HCT116 (cell line): ENCODE measurements around the gene SCN8A. TPM values are rescaled to one million over a fixed set of nuclear protein-coding genes. Genes with fewer than 3 reads are reported as not detected.

ENCODE experiments used
- ATAC-seq: fragments of 200-7000 bp; cut with Tn5 transposase; 2 replicates; pipeline ENCODE4 v1.9.1; 2020; ENCODE audit warnings: mild to moderate bottlenecking, moderate library complexity
- BruUV-seq: library from RNA; stranded (reverse); fragments of 400-500 nt; replicated peaks from 2 replicates; lab custom pipeline; 2021; lab: Mats Ljungman, UMichigan
- CTCF ChIA-PET: fragments of 300-600 bp; sonication (Branson Sonifier 250); formaldehyde crosslinking; loops from one replicate; lab custom pipeline; 2021; ENCODE audit warnings: antibody characterized with exemption; lab: Charles Lee
- POLR2A ChIA-PET: fragments of 300-600, 350-600 bp; sonication (Branson Sonifier 250); formaldehyde crosslinking; loops from one replicate; lab custom pipeline; 2021; ENCODE audit warnings: antibody characterized with exemption; lab: Charles Lee
- RAD21 ChIA-PET, 2 experiments: fragments of 300-600 bp; sonication (Branson Sonifier 250); formaldehyde crosslinking; loops; one replicate each; lab custom pipeline; 2023; ENCODE audit warnings: low total read pairs in 2 of 2; ENCODE audit not compliant: uncharacterized antibody in 2 of 2, unreplicated experiment in 2 of 2, low non-redundant PET in 1 of 2; lab: Charles Lee
- DNase-seq: peaks from one replicate; pipeline ENCODE4 v3.0.0-alpha.2; 2010; ENCODE audit warnings: low read depth, low spot score
- H2AFZ ChIP-seq: fragments of 200-600 bp; shearing (Covaris generic), sonication (generic); 2 replicates; pipeline ENCODE4 v1.6.1; 2017; ENCODE audit warnings: low read depth, mixed run types, mixed read lengths, antibody characterized with exemption, low read length; ENCODE audit not compliant: poor library complexity, severe bottlenecking
- H3K27ac ChIP-seq: 2 replicates; pipeline ENCODE4 v1.5.1; 2012; ENCODE audit warnings: low read depth, low read length
- H3K27me3 ChIP-seq: fragments of 200-600 bp; sonication (generic); 2 replicates; pipeline ENCODE4 v1.6.1; 2016; ENCODE audit warnings: mixed run types, low read length, mixed read lengths; ENCODE audit not compliant: insufficient read depth
- H3K36me3 ChIP-seq, 2 experiments: fragments of 200-500 bp in 1 of 2; fragments of 200-600 bp in 1 of 2; sonication (Bioruptor generic) in 1 of 2; sonication (generic) in 1 of 2; 2 replicates each; pipeline versions ENCODE4 v1.5.1 to v1.6.1; 2014 to 2016; ENCODE audit warnings: low read length in 2 of 2, inconsistent platforms in 1 of 2, mixed read lengths in 1 of 2, mixed run types in 1 of 2; ENCODE audit not compliant: insufficient read depth in 2 of 2, control insufficient read depth in 1 of 2
- H3K4me1 ChIP-seq, 2 experiments: fragments of 200-600 bp in 1 of 2; sonication (generic) in 1 of 2; 2 replicates each; pipeline versions ENCODE4 v1.5.1 to v1.6.1; 2012 to 2017; ENCODE audit warnings: low read length in 2 of 2, inconsistent platforms in 1 of 2, mild to moderate bottlenecking in 1 of 2, mixed read lengths in 1 of 2, mixed run types in 1 of 2, moderate library complexity in 1 of 2; ENCODE audit not compliant: insufficient read depth in 2 of 2, control insufficient read depth in 1 of 2
- H3K4me2 ChIP-seq: fragments of 200-600 bp; sonication (generic); 2 replicates; pipeline ENCODE4 v1.6.1; 2017; ENCODE audit warnings: mixed run types, low read length, mixed read lengths
- H3K4me3 ChIP-seq, 2 experiments: fragments of 200-600 bp in 1 of 2; sonication (generic) in 1 of 2; replicated peaks in 1 of 2; 2 replicates each; pipeline ENCODE4 v1.5.1; 2011 to 2016; ENCODE audit warnings: low read length in 2 of 2, control low read depth in 1 of 2, low read depth in 1 of 2, mild to moderate bottlenecking in 1 of 2, mixed read lengths in 1 of 2, mixed run types in 1 of 2
- H3K79me2 ChIP-seq: fragments of 200-600 bp; sonication (generic); 2 replicates; pipeline ENCODE4 v1.6.1; 2017; ENCODE audit warnings: mild to moderate bottlenecking, mixed run types, low read length, moderate library complexity, mixed read lengths; ENCODE audit not compliant: insufficient read depth
- H3K9ac ChIP-seq: fragments of 200-600 bp; sonication (generic); 2 replicates; pipeline ENCODE4 v1.6.1; 2016; ENCODE audit warnings: low read length, mixed read lengths
- H3K9me2 ChIP-seq: fragments of 200-600 bp; sonication (generic), shearing (Covaris generic); 2 replicates; pipeline ENCODE4 v1.6.1; 2017; ENCODE audit warnings: mixed run types, mild to moderate bottlenecking, moderate library complexity; ENCODE audit not compliant: insufficient read depth
- H3K9me3 ChIP-seq, 2 experiments: fragments of 200-500 bp in 1 of 2; fragments of 200-600 bp in 1 of 2; sonication (Bioruptor generic) in 1 of 2; sonication (generic) in 1 of 2; 2 replicates each; pipeline ENCODE4 v1.6.1; 2014 to 2017; ENCODE audit warnings: low read length in 2 of 2, mixed read lengths in 2 of 2, inconsistent platforms in 1 of 2, low read depth in 1 of 2, mild to moderate bottlenecking in 1 of 2, mixed run types in 1 of 2, moderate library complexity in 1 of 2; ENCODE audit not compliant: control insufficient read depth in 1 of 2, insufficient read depth in 1 of 2
- H4K20me1 ChIP-seq: fragments of 200-600 bp; sonication (generic), shearing (Covaris generic); 2 replicates; pipeline ENCODE4 v1.6.1; 2017; ENCODE audit warnings: mixed run types, mild to moderate bottlenecking, moderate library complexity; ENCODE audit not compliant: insufficient read depth
- CBX3 ChIP-seq: IDR thresholded peaks from 2 replicates; pipeline ENCODE4 v1.6.1; 2012; ENCODE audit warnings: low read depth
- ELF1 ChIP-seq: IDR thresholded peaks from 2 replicates; pipeline ENCODE4 v1.6.1; 2012; ENCODE audit warnings: low read depth, borderline replicate concordance
- EZH2 ChIP-seq: fragments of 200-600 bp; sonication (generic); IDR thresholded peaks from 2 replicates; pipeline ENCODE4 v1.6.1; 2017; ENCODE audit warnings: antibody characterized with exemption, mixed run types
- EZH2phosphoT487 ChIP-seq: fragments of 200-600 bp; IDR thresholded peaks from 2 replicates; pipeline ENCODE4 v1.6.1; 2018; ENCODE audit warnings: antibody characterized with exemption, borderline replicate concordance
- FOSL1 ChIP-seq: IDR thresholded peaks from 2 replicates; pipeline ENCODE4 v1.6.1; 2012; ENCODE audit warnings: low read depth
- JUND ChIP-seq: IDR thresholded peaks from 2 replicates; pipeline ENCODE4 v1.6.1; 2012
- POLR2A ChIP-seq: IDR thresholded peaks from 2 replicates; pipeline ENCODE4 v1.7.0; 2011; ENCODE audit warnings: borderline replicate concordance; ENCODE audit not compliant: insufficient read depth, insufficient read length; ENCODE audit errors: extremely low read depth
- POLR2AphosphoS5 ChIP-seq: IDR thresholded peaks from 2 replicates; pipeline ENCODE4 v1.6.1; 2011; ENCODE audit warnings: mild to moderate bottlenecking, low read depth, low read length, moderate library complexity
- RAD21 ChIP-seq: IDR thresholded peaks from 2 replicates; pipeline ENCODE4 v1.6.1; 2012; ENCODE audit warnings: low read depth, mild to moderate bottlenecking
- SIN3A ChIP-seq: IDR thresholded peaks from 2 replicates; pipeline ENCODE4 v1.6.1; 2012; ENCODE audit warnings: low read depth
- TCF7L2 ChIP-seq: IDR thresholded peaks from 2 replicates; pipeline ENCODE4 v1.7.0; 2011; ENCODE audit warnings: borderline replicate concordance, inconsistent platforms; ENCODE audit not compliant: insufficient read depth, insufficient read length; ENCODE audit errors: extremely low read depth
- ZFX ChIP-seq: fragments of 450-650 bp; IDR thresholded peaks from 2 replicates; pipeline ENCODE4 v1.6.1; 2017
- ZNF274 ChIP-seq: fragments of 200-500 bp; sonication (Bioruptor generic); IDR thresholded peaks from 2 replicates; pipeline ENCODE4 v1.6.1; 2014; ENCODE audit warnings: mild to moderate bottlenecking, low read depth, low read length, inconsistent platforms
- intact Hi-C: fragments of 100-400 bp; cut with micrococcal nuclease; formaldehyde crosslinking; loops from 2 replicates; pipeline ENCODE4 v1.10.0; 2022
- total RNA-seq: library from RNA; stranded (reverse); gene quantifications from one replicate; pipeline ENCODE4 v1.2.1, GENCODE V29; 2021; ENCODE audit not compliant: unreplicated experiment
- TF ChIP-seq, protein P1 (sequence below), 3 experiments: fragments of 200-600 bp in 1 of 3; sonication (generic) in 1 of 3; IDR thresholded peaks in 2 of 3; conservative IDR thresholded peaks in 1 of 3; 2 replicates each; pipeline ENCODE4 v1.5.1; 2012 to 2017; ENCODE audit warnings: low read depth in 2 of 3, low read length in 2 of 3, antibody characterized with exemption in 1 of 3, borderline replicate concordance in 1 of 3, control low read depth in 1 of 3, mild to moderate bottlenecking in 1 of 3, mixed read lengths in 1 of 3, mixed run types in 1 of 3, moderate library complexity in 1 of 3; ENCODE audit not compliant: insufficient read depth in 1 of 3

SCN8A gene
- total RNA-seq, 1 experiment from 2014 or later = 7.1 TPM

DNA sequence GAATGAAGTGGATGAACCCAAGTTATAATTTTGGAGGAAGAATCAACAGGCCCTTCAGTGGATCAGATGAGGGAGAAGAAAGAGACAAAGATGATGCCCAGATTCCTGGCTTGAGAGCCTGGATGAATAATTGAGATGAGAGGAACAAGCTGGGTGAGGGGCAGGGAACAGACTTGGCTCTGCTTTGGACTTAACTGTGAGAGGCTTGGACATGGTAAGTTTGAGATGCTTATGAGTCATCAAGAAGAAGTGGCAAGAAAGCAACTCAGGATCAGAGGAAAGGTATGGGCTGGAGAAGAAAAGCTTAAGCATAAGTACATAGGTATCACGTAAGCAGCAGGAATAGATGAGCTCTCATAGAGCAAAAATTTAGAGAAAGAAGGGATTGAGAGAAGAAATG, 202.2 kb downstream of the SCN8A start:
- H3K27me3 ChIP-seq = no peaks in the 10 kb centered on the region

More for the DNA sequence above, 202.2 kb downstream of the SCN8A start:
- DNase-seq (no peak), ATAC-seq (no peak)
- H3K27ac ChIP-seq = no peak overlapping the region
- H3K9me3 ChIP-seq = no peaks in the 10 kb centered on the region
- BruUV-seq = no TSS peak
- no peak overlapping the region for H3K4me2 ChIP-seq
- RAD21 ChIA-PET = no interaction called here
- H3K79me2 ChIP-seq = no peaks in the 10 kb centered on the region
- no peak overlapping the region for H3K4me3 ChIP-seq
- no peaks in the 10 kb centered on the region for H3K9me2 ChIP-seq
- intact Hi-C loops = no loop called here
- no peak for TF ChIP-seq ZNF274
- TF ChIP-seq CBX3 = no peak
- TF ChIP-seq EZH2 = no peak
- TF ChIP-seq JUND = no peak
- no peak for TF ChIP-seq POLR2A
- no peak for TF ChIP-seq ELF1
- no peak for TF ChIP-seq TCF7L2
- TF ChIP-seq FOSL1 = no peak
- no peak for TF ChIP-seq RAD21
- no peak for TF ChIP-seq SIN3A
- no peak for TF ChIP-seq EZH2phosphoT487
- no peak for TF ChIP-seq ZFX
- TF ChIP-seq, protein P1, sequence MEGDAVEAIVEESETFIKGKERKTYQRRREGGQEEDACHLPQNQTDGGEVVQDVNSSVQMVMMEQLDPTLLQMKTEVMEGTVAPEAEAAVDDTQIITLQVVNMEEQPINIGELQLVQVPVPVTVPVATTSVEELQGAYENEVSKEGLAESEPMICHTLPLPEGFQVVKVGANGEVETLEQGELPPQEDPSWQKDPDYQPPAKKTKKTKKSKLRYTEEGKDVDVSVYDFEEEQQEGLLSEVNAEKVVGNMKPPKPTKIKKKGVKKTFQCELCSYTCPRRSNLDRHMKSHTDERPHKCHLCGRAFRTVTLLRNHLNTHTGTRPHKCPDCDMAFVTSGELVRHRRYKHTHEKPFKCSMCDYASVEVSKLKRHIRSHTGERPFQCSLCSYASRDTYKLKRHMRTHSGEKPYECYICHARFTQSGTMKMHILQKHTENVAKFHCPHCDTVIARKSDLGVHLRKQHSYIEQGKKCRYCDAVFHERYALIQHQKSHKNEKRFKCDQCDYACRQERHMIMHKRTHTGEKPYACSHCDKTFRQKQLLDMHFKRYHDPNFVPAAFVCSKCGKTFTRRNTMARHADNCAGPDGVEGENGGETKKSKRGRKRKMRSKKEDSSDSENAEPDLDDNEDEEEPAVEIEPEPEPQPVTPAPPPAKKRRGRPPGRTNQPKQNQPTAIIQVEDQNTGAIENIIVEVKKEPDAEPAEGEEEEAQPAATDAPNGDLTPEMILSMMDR (IDR thresholded peaks at IDR 0.05 in 2 of 3, conservative IDR thresholded peaks at IDR 0.05 in 1 of 3; ENCODE audit: borderline replicate concordance in 1 of 3, insufficient read depth in 1 of 3, low read depth in 2 of 3, low read length in 2 of 3) = no peak
- no peak for TF ChIP-seq POLR2AphosphoS5
- H3K4me1 ChIP-seq = peaks cover 0 to 8% of the 10 kb centered on the region in 2 experiments; a peak in 1 of 4 replicates
- no peaks in the 10 kb centered on the region for H4K20me1 ChIP-seq
- no peak overlapping the region for H3K9ac ChIP-seq
- CTCF ChIA-PET = interaction anchor here (1.1 kb wide), 1 partner anchor 372 kb away, joined by 3 read pairs; no protein-coding TSS in a partner anchor
- no peak overlapping the region for H2AFZ ChIP-seq
- POLR2A ChIA-PET = no interaction called here
- H3K36me3 ChIP-seq = no peaks in the 10 kb centered on the region; a peak in 1 of 4 replicates
